Sciatic nerve (tissue), 2 donors: Measurements from ENCODE around the gene C9orf78. TPM values are rescaled to one million over a fixed set of nuclear protein-coding genes. Genes with fewer than 3 reads are reported as not detected.
A peak's percentile ranks its signal among the peaks of the same experiment; 100 is the strongest.

Experiments used
- ATAC-seq: fragments of 200-7000 bp; cut with Tn5 transposase; one replicate; pipeline ENCODE4 v1.9.1; 2020; ENCODE audit warnings: mild to moderate bottlenecking, moderate library complexity
- DNase-seq: peaks from one replicate; pipeline ENCODE4 v3.0.0-alpha.2; 2020; ENCODE audit warnings: low spot score
- intact Hi-C: fragments of 100-400 bp; cut with DNase I; formaldehyde crosslinking; loops from one replicate; pipeline ENCODE4 v1.14.2; 2022
- total RNA-seq: library from RNA; stranded (reverse); fragmentation: NEBNext Ultra II Directional; extraction: Animal tissue kit (Norgen Biotek cat#: 25700); gene quantifications from one replicate; pipeline ENCODE4 v1.2.1, GENCODE V29; 2021
- donor health status: DM: no; HTN: no; CAD: no.
- donor health status: DM: no; HTN: no; CAD: no.

C9orf78 gene
- total RNA-seq, 1 donor from 2014 or later = 38.6 TPM

GRCh38 chr9:129868872-129869486 is 33.9 kb upstream of the C9orf78 start:
- no peak for DNase-seq
- peak; percentile 21 for ATAC-seq
- intact Hi-C loops = no loop called here

DNA sequence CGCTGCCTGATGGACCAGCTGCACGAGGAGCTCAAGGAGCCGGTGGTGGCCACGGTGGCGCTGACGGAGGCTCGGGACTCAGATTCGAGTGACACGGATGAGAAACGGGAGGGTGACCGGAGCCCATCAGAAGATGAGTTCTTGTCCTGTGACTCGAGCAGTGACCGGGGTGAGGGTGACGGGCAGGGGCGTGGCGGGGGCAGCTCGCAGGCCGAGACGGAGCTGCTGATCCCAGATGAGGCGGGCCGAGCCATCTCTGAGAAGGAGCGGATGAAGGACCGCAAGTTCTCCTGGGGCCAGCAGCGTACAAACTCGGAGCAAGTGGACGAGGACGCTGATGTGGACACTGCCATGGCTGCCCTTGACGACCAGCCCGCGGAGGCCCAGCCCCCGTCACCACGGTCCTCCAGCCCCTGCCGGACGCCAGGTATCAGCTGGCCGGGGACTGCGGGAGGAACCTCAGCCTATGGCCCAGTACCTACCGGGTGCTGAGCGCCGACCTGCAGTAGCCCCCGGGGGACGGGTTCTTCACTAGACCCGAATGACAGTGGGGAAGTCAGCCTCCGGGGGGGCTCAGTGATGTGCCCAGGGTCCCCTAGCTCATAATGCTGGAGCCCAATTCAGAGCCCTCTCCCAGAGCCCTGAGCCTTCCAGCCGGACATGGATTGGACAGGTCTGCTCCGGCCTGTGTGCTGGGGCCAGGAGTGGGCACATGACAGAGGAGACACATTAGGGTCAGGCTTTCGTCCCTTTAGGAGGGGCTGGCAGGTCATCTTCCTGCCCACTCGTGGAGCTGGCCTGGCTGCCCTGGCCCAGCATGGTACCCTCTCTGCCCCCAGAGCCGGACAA is 33.2 kb upstream of the C9orf78 start:
- ATAC-seq (no peak), DNase-seq (no peak)
- intact Hi-C loops = no loop called here

- no peak for DNase-seq
- intact Hi-C loops = no loop called here
- no peak for ATAC-seq
Observed at GRCh38 chr9:129867136-129868022, 32.3 kb upstream of the C9orf78 start.

- DNase-seq = no peak
- ATAC-seq = peak; percentile 59
- intact Hi-C loops = no loop called here
Observed at GRCh38 chr9:129866394-129867135, 31.5 kb upstream of the C9orf78 start.

DNA sequence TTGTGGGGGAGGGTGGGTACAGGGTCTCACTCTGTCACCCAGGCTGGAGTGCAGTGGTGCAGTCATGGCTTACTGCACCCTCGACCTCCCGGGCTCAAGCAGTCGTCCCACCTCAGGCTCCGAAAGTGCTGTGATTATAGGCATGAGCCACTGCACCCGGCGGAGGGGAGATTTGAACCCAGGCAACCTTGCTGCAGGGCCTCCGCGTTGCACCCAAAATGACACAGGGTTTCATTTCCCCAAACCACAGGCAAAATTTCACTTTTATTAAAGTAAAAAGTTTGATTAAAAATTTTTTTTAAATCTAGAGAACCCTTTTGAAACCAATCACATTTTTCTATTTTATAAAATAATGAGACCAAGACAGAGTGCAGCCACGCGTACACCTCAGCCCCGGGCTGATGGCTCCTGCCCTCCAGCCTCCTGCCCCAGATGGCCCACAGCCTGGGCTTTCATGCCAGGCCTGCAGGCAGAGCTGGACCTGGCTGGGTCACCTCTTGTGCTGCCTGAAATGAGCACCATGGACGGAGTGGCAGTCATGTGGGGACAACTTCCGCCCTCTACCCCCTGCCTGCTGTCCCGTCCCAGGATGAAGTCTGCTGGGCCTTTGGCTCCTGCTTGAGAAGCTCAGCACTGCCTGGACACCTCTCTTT is 30.7 kb upstream of the C9orf78 start:
- DNase-seq (no peak), ATAC-seq (no peak)
- intact Hi-C loops = no loop called here

DNA sequence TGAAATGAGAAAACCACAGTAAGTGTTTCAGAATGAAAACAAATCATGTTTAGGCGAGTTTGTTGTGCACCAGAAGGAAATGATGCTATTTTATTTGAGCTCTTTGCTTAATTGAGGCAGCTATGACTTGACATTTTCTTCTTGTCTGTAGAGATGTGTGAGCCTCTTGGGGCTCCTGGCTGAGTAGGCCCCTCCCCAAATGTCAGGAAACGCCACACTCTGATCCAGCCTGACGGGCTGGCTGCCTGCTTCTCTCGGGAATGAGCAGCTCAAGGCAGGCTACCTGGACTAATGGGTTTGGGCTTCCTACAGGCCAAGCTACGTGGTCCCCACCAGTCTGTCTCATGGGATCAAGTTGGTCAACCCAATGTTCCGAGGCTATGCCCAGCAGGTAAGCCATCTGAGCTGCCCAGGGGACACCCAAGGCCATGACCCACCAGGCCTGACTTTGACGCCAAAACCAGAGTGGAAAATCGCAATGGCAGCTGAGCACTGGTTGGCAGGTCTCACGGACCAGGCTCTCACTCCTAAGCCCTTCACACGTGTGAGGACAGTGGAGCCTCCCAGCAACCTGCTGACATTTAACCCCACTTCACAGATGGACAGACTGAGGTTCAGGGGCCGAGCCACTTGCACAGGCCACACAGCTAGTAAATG is 30.0 kb upstream of the C9orf78 start:
- intact Hi-C loops = no loop called here
- ATAC-seq = no peak
- DNase-seq = no peak

- intact Hi-C loops = no loop called here
- DNase-seq (no peak), ATAC-seq (no peak)
Observed at GRCh38 chr9:129863059-129863690, 28.1 kb upstream of the C9orf78 start.

GRCh38 chr9:129861447-129861827 is 26.4 kb upstream of the C9orf78 start:
- intact Hi-C loops = no loop called here
- ATAC-seq (no peak), DNase-seq (no peak)

DNA sequence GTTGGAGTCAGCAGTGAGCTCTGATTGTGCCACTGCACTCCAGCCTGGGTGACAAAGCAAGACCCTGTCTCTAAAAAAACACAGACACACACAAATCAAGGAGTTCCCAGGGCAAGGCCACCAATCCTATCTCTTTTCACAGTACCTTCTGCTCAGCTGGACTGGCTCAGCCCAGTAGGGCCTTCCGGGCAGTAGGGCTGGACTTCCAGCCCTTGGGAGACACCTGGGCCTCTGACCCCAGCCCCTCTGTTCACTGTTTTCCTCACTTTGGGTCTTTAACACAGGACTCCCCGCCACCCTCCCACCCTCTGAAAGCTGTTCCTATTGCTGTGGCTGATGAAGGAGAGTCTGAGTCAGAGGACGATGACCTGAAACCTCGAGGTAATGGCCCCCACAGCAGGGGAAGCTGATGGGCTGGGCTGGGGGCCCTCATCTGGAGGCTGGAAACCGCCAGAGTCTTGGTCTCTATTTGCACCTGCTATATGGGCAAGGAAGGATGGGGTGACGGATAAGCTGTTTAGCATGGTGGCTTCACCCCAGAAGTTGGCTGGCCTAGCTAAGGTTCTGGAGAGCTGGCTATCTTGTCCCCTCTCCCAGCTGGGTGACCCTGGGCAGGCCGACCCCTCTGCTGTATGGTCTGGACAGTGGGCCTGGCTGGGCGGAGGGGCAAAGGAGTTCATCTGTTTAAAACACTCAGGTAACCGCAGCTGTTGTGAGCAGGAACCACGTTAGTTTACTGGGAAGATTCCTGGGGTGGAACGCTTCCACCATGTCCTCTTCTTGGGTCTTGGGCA is 25.8 kb upstream of the C9orf78 start:
- ATAC-seq (no peak), DNase-seq (no peak)
- intact Hi-C loops = no loop called here

GRCh38 chr9:129858167-129858962 is 23.3 kb upstream of the C9orf78 start:
- no peak for ATAC-seq
- DNase-seq = no peak
- intact Hi-C loops = no loop called here

DNA sequence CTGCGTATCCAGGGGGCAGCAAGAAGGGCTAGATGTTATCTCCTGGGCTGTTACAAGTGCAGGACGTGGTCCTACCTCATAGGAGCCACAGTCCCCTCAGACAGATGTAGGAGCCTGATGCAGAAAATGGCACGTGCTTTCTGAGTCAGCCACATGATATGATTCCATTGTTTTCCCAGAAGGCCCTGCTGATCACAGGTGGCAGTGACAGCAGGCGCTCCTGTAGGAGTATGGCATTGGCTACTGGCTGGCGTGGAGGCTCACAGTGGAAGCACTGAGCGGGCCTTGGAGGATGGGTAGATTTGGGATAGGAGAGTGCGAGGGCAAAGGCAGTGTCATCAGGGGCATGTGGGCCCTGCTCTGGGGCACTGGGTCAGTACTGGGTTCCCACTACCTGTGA is 22.1 kb upstream of the C9orf78 start:
- DNase-seq (no peak), ATAC-seq (no peak)
- intact Hi-C loops = no loop called here

DNA sequence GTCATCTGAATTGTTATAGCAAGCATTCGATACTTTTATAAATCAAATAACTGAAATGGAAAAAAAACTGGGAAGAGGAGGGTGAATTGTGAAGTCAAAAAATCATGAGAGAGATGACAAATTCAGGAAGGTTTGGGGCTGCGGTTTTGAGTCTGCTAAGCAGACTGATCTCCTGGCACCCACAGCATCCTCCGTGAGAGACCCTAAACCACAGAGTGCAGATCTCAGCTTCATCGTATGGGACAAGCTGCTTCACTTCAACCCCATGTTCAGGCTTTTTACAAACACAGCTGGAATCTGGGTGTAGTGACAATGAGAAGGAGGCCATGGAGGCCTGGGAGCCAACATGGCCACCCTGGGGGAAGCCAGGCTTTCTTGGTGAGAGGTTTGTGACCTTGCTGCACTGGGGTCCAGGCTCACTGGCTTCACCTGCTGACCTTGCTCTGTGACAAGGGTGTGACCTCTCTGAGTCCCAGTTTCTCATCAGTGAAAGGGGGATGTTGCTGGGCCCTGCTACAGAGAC is 19.6 kb upstream of the C9orf78 start:
- DNase-seq (no peak), ATAC-seq (no peak)
- intact Hi-C loops = no loop called here

- ATAC-seq (no peak), DNase-seq (no peak)
- intact Hi-C loops = no loop called here
Observed at GRCh38 chr9:129853614-129854013, 18.5 kb upstream of the C9orf78 start.

DNA sequence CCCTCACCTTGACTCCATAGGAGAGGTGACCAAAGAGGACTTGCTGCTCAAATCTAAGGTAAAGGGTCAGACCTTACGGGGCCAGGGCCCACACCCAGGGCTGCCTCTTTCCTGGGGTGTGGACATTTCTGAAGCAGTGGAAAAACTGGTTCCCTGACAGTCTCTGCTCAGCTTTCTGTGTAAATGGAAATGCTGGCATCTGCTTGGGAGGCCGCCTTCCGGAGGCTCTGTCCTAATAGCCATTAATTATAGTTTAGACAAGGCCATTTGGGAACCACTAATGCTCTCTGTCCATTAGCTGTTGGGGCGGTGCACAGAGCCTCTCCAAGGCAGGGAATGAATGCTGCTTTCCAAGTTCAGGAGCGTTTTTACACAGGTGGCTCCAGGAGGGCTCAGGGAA is 17.5 kb upstream of the C9orf78 start:
- ATAC-seq (no peak), DNase-seq (no peak)
- intact Hi-C loops = no loop called here

GRCh38 chr9:129851821-129852220 is 16.7 kb upstream of the C9orf78 start:
- DNase-seq = no peak
- no peak for ATAC-seq
- intact Hi-C loops = no loop called here
